ACC112 (cell line): Measurements from ENCODE around the gene RER1.
"Not testable (repeated sequence)": the region's sequence is repeated elsewhere in the genome, so short reads cannot be mapped to it uniquely, and the experiment has no call there.

Source experiments
- H2AFZ ChIP-seq: fragments of 200-600 bp; sonication (generic); one replicate; pipeline ENCODE4 v1.6.0; 2017; ENCODE audit warnings: antibody characterized with exemption, low read length; ENCODE audit not compliant: unreplicated experiment
- H3K27ac ChIP-seq: fragments of 200-600 bp; sonication (generic); 2 replicates; pipeline ENCODE4 v1.5.1; 2014; ENCODE audit warnings: low read depth, mild to moderate bottlenecking, antibody characterized with exemption, low read length, moderate library complexity
- H3K27me3 ChIP-seq: fragments of 200-600 bp; sonication (generic); 2 replicates; pipeline ENCODE4 v1.6.1; 2014; ENCODE audit warnings: mild to moderate bottlenecking, antibody characterized with exemption, low read length, moderate library complexity, mixed read lengths; ENCODE audit not compliant: insufficient read depth
- H3K36me3 ChIP-seq: fragments of 200-600 bp; sonication (generic); 2 replicates; pipeline ENCODE4 v1.6.1; 2016; ENCODE audit warnings: mild to moderate bottlenecking, antibody characterized with exemption, low read length, moderate library complexity, mixed read lengths; ENCODE audit not compliant: insufficient read depth
- H3K4me1 ChIP-seq: fragments of 200-600 bp; sonication (generic); one replicate; pipeline ENCODE4 v1.6.1; 2016; ENCODE audit warnings: low read length, mixed read lengths; ENCODE audit not compliant: insufficient read depth, unreplicated experiment, control insufficient read depth
- H3K4me3 ChIP-seq: fragments of 200-600 bp; sonication (generic); 2 replicates; pipeline ENCODE4 v1.5.1; 2014; ENCODE audit warnings: mild to moderate bottlenecking, low read depth, low read length
- H3K79me2 ChIP-seq: fragments of 200-600 bp; sonication (generic); one replicate; pipeline ENCODE4 v1.6.0; 2016; ENCODE audit warnings: low read length; ENCODE audit not compliant: control insufficient read depth, unreplicated experiment, insufficient read depth

RER1 gene

GRCh38 chr1:2433936-2434655 lies 42.5 kb downstream of the RER1 start:
- Histone ChIP-seq H3K36me3 (no peaks in the 10 kb centered on the region), H3K27me3 (peaks cover 42% of the 10 kb centered on the region), H3K27ac (no peak overlapping the region)

GRCh38 chr1:2435091-2435490 lies 43.5 kb downstream of the RER1 start:
- no peak overlapping the region for H3K27ac ChIP-seq
- no peak overlapping the region for H2AFZ ChIP-seq
- no peak overlapping the region for H3K4me3 ChIP-seq
- H3K36me3 ChIP-seq = no peaks in the 10 kb centered on the region
- peaks cover 42% of the 10 kb centered on the region for H3K27me3 ChIP-seq
- H3K79me2 ChIP-seq = no peaks in the 10 kb centered on the region
- no peaks in the 10 kb centered on the region for H3K4me1 ChIP-seq

More at GRCh38 chr1:2433936-2434655, 42.5 kb downstream of the RER1 start:
- Histone ChIP-seq H3K4me1 (no peaks in the 10 kb centered on the region), H2AFZ (no peak overlapping the region), H3K4me3 (no peak overlapping the region), H3K79me2 (no peaks in the 10 kb centered on the region)

GRCh38 chr1:2435746-2436355 lies 44.2 kb downstream of the RER1 start:
- H3K36me3 ChIP-seq = no peaks in the 10 kb centered on the region
- no peaks in the 10 kb centered on the region for H3K4me1 ChIP-seq
- H3K27me3 ChIP-seq = peaks cover 42% of the 10 kb centered on the region
- no peak overlapping the region for H2AFZ ChIP-seq
- H3K4me3 ChIP-seq = no peak overlapping the region
- H3K79me2 ChIP-seq = no peaks in the 10 kb centered on the region
- H3K27ac ChIP-seq = no peak overlapping the region

GRCh38 chr1:2436876-2437275 lies 45.2 kb downstream of the RER1 start:
- Histone ChIP-seq H3K27ac (no peak overlapping the region), H3K27me3 (peaks cover 41% of the 10 kb centered on the region), H3K36me3 (no peaks in the 10 kb centered on the region), H3K4me3 (no peak overlapping the region), H3K4me1 (no peaks in the 10 kb centered on the region), H3K79me2 (no peaks in the 10 kb centered on the region), H2AFZ (no peak overlapping the region)

- Histone ChIP-seq H3K4me3 (no peak overlapping the region), H3K79me2 (no peaks in the 10 kb centered on the region), H3K4me1 (no peaks in the 10 kb centered on the region), H3K36me3 (no peaks in the 10 kb centered on the region), H3K27ac (no peak overlapping the region), H3K27me3 (peaks cover 38% of the 10 kb centered on the region), H2AFZ (no peak overlapping the region)
Observed at GRCh38 chr1:2437617-2438016, 46.0 kb downstream of the RER1 start.

- no peak overlapping the region for H3K27ac ChIP-seq
- no peaks in the 10 kb centered on the region for H3K79me2 ChIP-seq
- no peak overlapping the region for H2AFZ ChIP-seq
- peaks cover 38% of the 10 kb centered on the region for H3K27me3 ChIP-seq
- no peaks in the 10 kb centered on the region for H3K36me3 ChIP-seq
- H3K4me1 ChIP-seq = no peaks in the 10 kb centered on the region
- no peak overlapping the region for H3K4me3 ChIP-seq
Observed at GRCh38 chr1:2438038-2438437, 46.4 kb downstream of the RER1 start.

GRCh38 chr1:2438641-2439040 lies 47.0 kb downstream of the RER1 start:
- Histone ChIP-seq H3K79me2 (no peaks in the 10 kb centered on the region), H2AFZ (no peak overlapping the region), H3K27ac (no peak overlapping the region), H3K4me1 (no peaks in the 10 kb centered on the region), H3K27me3 (peaks cover 35% of the 10 kb centered on the region), H3K4me3 (no peak overlapping the region), H3K36me3 (no peaks in the 10 kb centered on the region)

- Histone ChIP-seq H3K27me3 (peaks cover 34% of the 10 kb centered on the region), H2AFZ (no peak overlapping the region), H3K79me2 (no peaks in the 10 kb centered on the region), H3K27ac (no peak overlapping the region), H3K36me3 (no peaks in the 10 kb centered on the region), H3K4me3 (no peak overlapping the region), H3K4me1 (no peaks in the 10 kb centered on the region)
Observed at GRCh38 chr1:2439369-2439768, 47.7 kb downstream of the RER1 start.

GRCh38 chr1:2440346-2440745 lies 48.7 kb downstream of the RER1 start:
- H3K27ac ChIP-seq, H3K36me3 ChIP-seq: not testable (repeated sequence)
- H3K27me3 ChIP-seq = peaks cover 29% of the 10 kb centered on the region

GRCh38 chr1:2441746-2442145 lies 50.1 kb downstream of the RER1 start:
- Histone ChIP-seq H3K4me1 (peaks cover under 1% of the 10 kb centered on the region), H3K36me3 (no peaks in the 10 kb centered on the region), H2AFZ (no peak overlapping the region), H3K27me3 (peaks cover 26% of the 10 kb centered on the region), H3K79me2 (no peaks in the 10 kb centered on the region), H3K27ac (no peak overlapping the region), H3K4me3 (no peak overlapping the region)

More at GRCh38 chr1:2440346-2440745, 48.7 kb downstream of the RER1 start:
- H3K79me2 ChIP-seq, H3K4me3 ChIP-seq, H3K4me1 ChIP-seq, H2AFZ ChIP-seq: not testable (repeated sequence)

- Histone ChIP-seq H3K4me3 (no peak overlapping the region), H3K27me3 (peaks cover 26% of the 10 kb centered on the region), H3K79me2 (no peaks in the 10 kb centered on the region), H3K27ac (no peak overlapping the region), H2AFZ (no peak overlapping the region), H3K4me1 (peaks cover 7% of the 10 kb centered on the region), H3K36me3 (no peaks in the 10 kb centered on the region)
Observed at GRCh38 chr1:2442661-2443060, 51.0 kb downstream of the RER1 start.
